HG02840 (cell line): ENCODE measurements around the gene MPZL3.

ENCODE experiments used
- ATAC-seq: cut with Tn5 transposase; IDR thresholded peaks from one replicate; pipeline ENCODE4 v1.9.1; 2021; ENCODE audit warnings: mild to moderate bottlenecking, moderate library complexity, moderate number of reproducible peaks; ENCODE audit not compliant: unreplicated experiment, low FRiP score

The MPZL3 gene

GRCh38 chr11:118214210-118214914 lies 37.8 kb downstream of the MPZL3 start:
- no peak for ATAC-seq

- ATAC-seq: no peak
Measured at GRCh38 chr11:118213781-118214180, 38.4 kb downstream of the MPZL3 start.

- ATAC-seq: no peak
Measured at GRCh38 chr11:118213201-118213600, 39.0 kb downstream of the MPZL3 start.

GRCh38 chr11:118212781-118213191 lies 39.4 kb downstream of the MPZL3 start:
- ATAC-seq: no peak

- no peak for ATAC-seq
Measured at GRCh38 chr11:118212131-118212725, 39.9 kb downstream of the MPZL3 start.

- no peak for ATAC-seq
Measured at GRCh38 chr11:118211006-118211405, 41.2 kb downstream of the MPZL3 start.

- no peak for ATAC-seq
Measured at GRCh38 chr11:118210323-118210722, 41.8 kb downstream of the MPZL3 start.

- ATAC-seq: no peak
Measured at GRCh38 chr11:118209033-118209432, 43.1 kb downstream of the MPZL3 start.

- ATAC-seq: no peak
Measured at GRCh38 chr11:118207079-118207478, 45.1 kb downstream of the MPZL3 start.

GRCh38 chr11:118206391-118207031 lies 45.7 kb downstream of the MPZL3 start:
- ATAC-seq: no peak

GRCh38 chr11:118205606-118206378 lies 46.4 kb downstream of the MPZL3 start:
- no peak for ATAC-seq

GRCh38 chr11:118202599-118203422 lies 49.4 kb downstream of the MPZL3 start:
- no peak for ATAC-seq

GRCh38 chr11:118201966-118202365 lies 50.2 kb downstream of the MPZL3 start:
- no peak for ATAC-seq

- no peak for ATAC-seq
Measured at GRCh38 chr11:118200901-118201680, 51.1 kb downstream of the MPZL3 start.

GRCh38 chr11:118200497-118200896 lies 51.7 kb downstream of the MPZL3 start:
- no peak for ATAC-seq

GRCh38 chr11:118199135-118199534 lies 53.0 kb downstream of the MPZL3 start:
- no peak for ATAC-seq

GRCh38 chr11:118198370-118198769 lies 53.8 kb downstream of the MPZL3 start:
- ATAC-seq: no peak

- no peak for ATAC-seq
Measured at GRCh38 chr11:118194835-118195627, 57.1 kb downstream of the MPZL3 start.
